Right ventricle myocardium superior (tissue), 1 donor: ENCODE measurements around the gene WDFY4. TPM values are rescaled to one million over a fixed set of nuclear protein-coding genes. Genes with fewer than 3 reads are reported as not detected.

Source experiments
- ATAC-seq: fragments of 200-7000 bp; cut with Tn5 transposase; one replicate; pipeline ENCODE4 v1.9.1; 2020; ENCODE audit warnings: mild to moderate bottlenecking; ENCODE audit not compliant: poor library complexity
- DNase-seq: peaks from one replicate; pipeline ENCODE4 v3.0.0-alpha.2; 2020
- intact Hi-C: fragments of 100-400 bp; cut with DNase I; formaldehyde crosslinking; loops from one replicate; pipeline ENCODE4 v1.11.2; 2022
- total RNA-seq: library from RNA; stranded (reverse); fragmentation: NEBNext Ultra II Directional; extraction: Animal tissue kit (Norgen Biotek cat#: 25700); gene quantifications from one replicate; pipeline ENCODE4 v1.2.1, GENCODE V29; 2021
- donor health status: DM: no; HTN: yes; CAD: no; lungs with severe emphysema.

The WDFY4 gene
- total RNA-seq, 1 donor from 2014 or later: 1.1 TPM

DNA sequence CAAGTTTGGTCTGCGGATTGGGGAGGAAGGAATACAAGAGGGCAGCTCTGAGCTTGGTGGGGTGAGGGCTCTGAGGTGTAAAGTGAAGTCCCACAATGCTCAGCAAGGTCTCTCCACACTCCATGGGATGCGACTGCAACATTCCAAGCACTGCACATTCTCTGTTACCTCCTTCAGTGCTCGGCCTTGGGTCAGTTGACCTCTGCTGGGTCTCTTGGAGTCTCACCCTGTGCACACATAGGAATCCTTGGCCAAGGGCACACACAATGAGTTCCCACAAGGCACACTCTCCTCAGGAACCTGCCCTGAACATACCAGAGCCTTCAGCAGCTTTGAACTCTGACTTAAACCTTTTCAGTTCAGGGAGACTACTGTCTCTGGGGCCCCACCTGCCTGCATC lies 2.4 kb upstream of the WDFY4 start:
- intact Hi-C loops: no loop called here
- DNase-seq (no peak), ATAC-seq (no peak)

DNA sequence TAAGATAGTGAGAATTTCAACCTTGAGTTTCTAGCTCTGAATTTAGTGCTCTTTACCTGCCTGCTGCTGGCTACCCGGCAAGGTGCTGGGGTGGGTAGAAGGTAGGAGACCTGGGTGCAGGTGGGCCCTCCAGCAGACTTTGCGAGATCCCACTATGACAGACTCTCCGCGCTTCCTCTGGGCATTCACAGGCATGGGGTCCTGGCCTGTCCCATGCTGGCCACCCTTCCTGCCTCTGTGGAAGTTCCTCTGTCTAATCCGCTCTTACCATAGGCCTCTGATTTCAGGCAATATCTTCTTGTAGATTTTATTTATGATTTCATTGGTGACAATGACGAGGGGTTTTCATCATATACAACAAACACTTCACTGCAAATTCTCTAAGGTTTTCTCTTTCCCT lies 1.2 kb upstream of the WDFY4 start:
- intact Hi-C loops: no loop called here
- ATAC-seq (no peak), DNase-seq (no peak)

DNA sequence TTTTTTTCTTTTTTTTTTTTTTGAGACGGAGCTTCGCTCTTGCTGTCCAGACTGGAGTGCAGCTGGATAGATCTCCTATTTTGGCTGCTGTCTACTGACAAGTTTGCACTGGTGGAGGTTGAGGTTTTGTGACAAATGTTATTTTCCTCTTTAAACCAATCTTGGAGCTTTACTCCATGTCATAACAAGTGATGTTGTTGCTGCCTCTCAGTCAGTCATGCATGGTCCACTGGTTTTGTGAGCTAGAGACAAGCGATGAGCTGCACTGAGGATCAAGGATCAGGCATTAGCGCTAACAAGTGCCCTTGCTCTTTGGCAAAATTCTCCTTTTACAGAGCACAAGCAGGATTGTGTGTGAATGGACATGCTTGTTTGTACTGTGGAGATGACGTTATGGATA lies 805 bp upstream of the WDFY4 start:
- ATAC-seq (no peak), DNase-seq (no peak)
- intact Hi-C loops: no loop called here

DNA sequence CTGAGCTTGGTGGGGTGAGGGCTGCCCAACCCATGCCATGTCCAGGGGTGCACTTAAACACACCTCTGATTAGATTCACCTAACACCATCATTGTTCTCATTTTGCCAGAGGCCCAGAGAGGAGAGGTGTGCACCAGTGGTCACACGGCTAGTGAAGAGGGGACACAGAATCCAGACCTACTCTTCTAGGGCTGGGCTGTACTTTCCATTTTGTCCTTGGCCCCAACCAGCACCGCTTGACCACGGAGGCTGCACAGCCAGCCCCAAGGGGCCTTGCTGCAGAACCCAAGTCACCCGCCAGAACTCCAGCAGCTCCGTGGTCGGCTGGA lies 246 bp upstream of the WDFY4 start:
- no peak for ATAC-seq
- intact Hi-C loops: no loop called here
- DNase-seq: no peak

DNA sequence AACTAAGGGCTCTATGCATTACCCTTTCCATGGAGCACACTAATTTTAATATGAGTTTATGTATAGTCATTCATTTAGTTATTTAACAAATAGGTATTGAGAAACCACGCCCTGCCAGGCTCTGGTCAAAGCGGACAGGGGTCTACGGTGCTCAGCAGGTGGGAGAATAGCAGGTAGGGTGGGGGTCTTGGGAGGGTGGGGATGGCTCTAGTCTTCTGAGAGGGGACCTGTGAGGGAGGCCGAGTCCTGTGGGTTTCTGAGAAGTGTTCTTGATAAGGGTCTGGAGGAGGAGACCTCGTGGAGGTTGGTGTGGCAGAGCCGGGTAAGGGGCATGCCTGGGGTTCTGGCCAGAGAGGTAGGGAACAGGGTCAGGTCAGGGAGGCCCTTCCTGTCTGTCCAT lies 1.1 kb downstream of the WDFY4 start:
- no peak for ATAC-seq
- intact Hi-C loops: no loop called here
- no peak for DNase-seq

DNA sequence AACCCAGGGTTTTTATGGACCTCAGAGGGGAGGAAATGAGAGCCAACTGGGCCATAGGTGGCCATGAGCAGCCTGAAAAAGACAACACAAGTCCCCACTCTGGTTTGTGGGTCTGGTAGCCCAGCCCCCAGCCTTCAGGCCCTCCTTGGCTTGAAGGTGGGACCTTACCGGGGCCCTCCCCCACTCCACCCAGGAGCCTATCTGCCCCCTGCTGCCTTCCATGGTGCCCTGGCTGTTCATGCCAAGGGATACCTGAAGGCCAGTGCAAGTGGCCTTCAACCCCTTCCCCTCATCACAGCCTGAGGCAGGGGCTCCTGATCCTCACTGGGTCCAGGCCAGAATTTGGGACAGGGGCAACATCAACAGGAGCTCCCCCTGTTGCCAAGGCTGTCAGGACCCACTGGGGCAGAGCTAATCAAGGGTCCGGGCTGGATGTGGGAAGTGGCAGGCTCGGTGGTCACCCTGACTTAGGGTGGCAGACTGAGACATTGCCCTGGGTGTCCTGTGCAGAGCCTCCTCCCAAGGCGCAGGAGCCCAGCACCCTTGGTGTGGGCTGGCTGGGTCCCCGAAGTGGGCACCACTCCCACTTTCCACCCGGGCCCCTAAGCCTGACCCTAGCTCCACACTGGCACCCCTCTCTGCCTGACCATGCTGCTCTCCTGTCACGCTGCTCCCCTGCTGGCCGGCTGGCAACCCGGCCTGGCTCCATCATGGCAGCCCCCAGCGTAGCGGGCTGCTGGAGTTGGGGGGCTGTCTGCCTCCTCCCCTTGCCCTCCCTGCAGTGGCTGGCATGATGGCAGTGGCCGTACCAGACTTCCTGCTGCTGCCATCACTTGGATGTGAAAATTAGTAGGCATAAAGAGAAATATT lies 6.4 kb downstream of the WDFY4 start:
- DNase-seq (no peak), ATAC-seq (no peak)
- intact Hi-C loops: no loop called here

DNA sequence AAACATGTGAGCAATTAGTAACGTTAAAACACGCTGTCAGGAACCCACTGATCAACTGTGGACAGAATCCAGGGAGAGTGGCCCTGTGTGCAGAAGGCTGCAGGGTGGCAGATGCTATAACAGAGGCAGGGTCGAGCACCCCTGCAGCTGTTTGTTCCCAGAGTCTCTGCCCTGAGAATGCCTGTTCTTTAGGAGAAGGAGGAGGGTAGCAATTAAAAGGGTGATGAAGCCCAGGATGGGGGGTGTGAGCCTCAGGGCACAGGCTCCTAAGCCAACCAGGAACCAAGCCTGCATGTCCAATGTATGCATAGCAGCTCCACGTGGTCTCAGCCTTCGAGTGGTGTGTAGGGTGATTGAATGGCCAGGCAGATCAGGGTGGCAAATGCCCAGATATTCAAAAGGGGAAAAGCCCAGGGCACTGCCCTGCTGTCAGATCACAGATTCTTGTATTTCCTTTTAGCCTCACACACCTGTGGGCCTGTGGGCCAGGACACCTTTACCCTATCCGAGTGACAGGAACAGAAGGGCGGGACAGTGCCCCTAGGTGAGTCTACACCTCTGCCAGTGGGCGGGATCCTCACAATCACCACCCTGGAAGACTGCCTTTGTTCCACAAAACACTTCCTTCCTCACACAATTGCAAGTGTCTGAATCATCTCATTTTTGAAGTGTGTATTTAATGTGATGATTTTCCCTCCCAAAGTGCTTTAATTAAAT lies 7.3 kb downstream of the WDFY4 start:
- ATAC-seq (no peak), DNase-seq (no peak)
- intact Hi-C loops: no loop called here

DNA sequence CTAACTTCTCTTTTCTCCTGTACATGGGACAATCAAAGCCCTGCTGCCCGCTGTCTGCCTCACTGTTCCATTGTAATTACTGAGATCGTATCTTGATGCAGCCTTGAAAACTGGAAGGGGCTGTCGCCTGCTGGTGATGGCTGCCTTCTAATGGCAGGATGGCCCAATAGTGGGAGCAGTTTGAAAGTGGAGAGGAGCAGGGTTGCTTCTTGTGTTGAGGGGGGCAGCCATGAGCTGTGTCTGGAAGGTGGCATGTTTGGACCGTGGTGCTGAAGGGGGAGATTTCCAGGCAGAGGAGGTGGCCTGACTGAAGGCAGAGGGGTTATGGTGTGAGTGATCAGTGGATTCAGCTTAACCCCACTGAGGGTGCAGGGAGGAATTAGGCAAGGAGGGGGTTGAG lies 8.1 kb downstream of the WDFY4 start:
- DNase-seq: no peak

DNA sequence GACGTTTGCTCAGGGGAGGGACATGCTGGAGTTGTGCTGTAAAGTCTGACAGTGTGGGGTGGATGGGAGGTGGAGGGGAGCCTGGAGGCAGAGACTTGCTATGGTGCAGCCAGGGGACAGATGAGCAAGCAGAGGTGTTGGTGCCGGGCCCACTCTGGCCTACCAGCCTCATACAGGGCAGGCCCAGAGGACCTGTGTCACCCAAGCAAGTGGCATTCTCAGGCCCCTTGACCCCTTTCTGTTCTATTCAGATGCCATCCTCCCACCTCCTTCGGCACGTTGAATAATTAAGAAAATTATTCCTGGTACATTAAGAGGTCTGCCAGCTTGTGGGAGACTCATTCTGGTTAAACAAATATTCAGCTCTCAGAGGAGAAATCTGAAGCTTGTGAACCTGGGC lies 8.5 kb downstream of the WDFY4 start:
- no peak for DNase-seq
- ATAC-seq: no peak
- intact Hi-C loops: no loop called here

More for the DNA sequence above, 8.1 kb downstream of the WDFY4 start:
- intact Hi-C loops: no loop called here
- ATAC-seq: no peak

DNA sequence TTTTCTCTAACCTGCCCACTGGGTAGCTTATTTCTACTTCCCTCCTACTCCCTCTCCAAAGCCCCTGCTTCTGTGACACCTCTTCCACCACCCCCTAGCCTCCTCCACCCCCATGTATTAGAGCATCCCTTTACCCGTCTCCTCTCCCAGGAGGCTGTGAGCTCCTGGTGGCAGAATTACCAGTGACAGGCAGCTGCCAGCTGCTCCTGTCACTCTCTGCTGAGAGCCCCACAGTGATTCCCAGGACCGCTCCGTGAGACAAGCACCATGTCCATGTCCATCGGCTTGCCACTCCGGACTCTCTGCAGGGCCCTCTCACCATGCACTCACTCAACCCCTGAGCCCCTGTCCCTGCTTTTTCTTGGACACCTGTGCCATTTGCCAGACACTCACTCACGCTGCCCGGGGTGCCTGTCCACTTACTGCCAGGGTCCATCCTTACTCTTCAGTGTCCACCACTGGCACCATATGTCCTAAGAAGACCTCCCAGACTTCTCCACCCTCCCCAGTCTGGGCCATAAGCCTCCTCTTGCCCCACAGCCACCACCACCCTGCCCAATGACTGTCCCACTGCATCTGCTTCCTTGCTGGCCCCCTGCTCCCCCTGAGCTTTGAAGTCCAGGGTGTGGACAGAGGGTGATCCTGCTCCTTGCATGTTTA lies 9.8 kb downstream of the WDFY4 start:
- intact Hi-C loops: no loop called here
- no peak for ATAC-seq
- no peak for DNase-seq

DNA sequence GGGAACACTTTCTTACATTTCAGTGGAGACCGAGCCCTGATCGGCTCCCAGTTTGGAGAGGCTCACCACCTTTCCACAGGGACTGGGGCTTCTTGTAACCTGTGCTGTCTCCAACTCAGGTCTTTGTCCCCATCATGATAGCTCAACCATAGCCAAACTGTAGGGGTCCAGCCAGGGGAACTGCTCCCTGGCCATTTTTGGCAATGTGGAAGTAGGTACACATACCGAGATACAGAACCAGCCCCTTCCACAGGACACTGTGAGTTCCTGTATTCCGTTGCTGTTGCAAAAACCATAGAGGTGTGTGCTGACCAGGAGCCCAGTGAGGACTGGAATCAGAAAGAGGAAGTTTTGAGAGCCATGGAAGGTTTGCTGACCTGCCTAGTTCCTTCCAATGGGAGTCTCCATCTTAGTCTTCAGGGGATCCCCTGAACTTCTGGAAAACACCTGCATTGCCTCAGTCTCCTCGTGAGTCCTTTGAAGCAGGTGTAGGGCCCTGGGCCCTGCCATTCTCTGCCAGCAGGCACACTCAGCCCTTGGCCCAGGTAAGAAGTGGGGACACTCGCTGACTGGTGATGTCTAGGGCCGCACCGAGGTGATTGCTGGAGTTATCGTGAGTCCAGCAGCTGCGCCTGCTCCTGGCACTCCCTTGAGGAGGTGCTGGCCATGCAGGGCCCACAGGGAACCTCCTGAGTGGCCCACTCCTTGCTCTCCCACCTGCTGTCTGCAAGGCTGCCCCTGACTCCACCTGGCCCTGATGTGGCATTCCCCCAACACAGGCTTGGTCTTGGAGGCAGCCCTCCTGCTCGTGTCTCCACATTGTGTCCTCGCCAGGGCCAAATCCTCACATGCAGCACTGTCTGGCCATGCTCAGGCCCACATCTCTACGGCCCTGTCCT lies 11.2 kb downstream of the WDFY4 start:
- no peak for ATAC-seq
- no peak for DNase-seq
- intact Hi-C loops: no loop called here

DNA sequence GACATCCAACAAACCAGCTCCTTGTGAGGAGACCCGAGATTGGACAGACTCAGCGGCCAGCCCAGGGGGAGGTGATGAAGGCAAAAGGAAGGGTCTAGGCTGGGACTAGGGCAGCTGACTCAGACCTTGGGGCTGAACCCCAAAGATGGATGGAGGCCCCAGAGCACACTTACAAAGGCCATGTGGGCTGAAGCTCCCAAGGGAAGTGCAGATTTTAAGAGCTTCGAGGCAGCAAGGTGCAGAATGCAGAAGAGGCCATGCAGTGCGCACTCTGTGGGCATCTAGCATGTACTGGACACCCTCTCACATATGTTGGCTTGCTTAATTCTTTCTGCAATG lies 11.8 kb downstream of the WDFY4 start:
- intact Hi-C loops: no loop called here
- ATAC-seq: no peak
- no peak for DNase-seq

DNA sequence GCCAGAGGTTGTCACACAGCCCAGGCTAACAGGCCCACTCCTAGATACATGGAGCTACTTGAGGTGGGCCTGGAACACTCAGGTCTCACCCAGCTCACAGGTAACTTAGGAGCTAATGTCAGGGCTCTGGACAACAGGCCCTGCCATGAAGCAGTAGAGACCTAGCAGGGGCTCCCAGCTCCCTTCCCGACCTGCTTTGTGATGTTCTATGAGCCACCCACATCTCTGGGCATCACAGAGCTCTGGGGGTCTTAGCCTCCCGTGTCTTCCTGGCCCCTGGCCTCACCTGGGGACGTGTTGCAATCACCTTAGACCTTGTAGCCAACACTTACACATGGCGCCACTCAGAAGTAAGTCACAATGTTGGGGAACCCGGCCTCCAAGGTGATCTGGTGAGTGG lies 12.4 kb downstream of the WDFY4 start:
- ATAC-seq (no peak), DNase-seq (no peak)
- intact Hi-C loops: no loop called here

DNA sequence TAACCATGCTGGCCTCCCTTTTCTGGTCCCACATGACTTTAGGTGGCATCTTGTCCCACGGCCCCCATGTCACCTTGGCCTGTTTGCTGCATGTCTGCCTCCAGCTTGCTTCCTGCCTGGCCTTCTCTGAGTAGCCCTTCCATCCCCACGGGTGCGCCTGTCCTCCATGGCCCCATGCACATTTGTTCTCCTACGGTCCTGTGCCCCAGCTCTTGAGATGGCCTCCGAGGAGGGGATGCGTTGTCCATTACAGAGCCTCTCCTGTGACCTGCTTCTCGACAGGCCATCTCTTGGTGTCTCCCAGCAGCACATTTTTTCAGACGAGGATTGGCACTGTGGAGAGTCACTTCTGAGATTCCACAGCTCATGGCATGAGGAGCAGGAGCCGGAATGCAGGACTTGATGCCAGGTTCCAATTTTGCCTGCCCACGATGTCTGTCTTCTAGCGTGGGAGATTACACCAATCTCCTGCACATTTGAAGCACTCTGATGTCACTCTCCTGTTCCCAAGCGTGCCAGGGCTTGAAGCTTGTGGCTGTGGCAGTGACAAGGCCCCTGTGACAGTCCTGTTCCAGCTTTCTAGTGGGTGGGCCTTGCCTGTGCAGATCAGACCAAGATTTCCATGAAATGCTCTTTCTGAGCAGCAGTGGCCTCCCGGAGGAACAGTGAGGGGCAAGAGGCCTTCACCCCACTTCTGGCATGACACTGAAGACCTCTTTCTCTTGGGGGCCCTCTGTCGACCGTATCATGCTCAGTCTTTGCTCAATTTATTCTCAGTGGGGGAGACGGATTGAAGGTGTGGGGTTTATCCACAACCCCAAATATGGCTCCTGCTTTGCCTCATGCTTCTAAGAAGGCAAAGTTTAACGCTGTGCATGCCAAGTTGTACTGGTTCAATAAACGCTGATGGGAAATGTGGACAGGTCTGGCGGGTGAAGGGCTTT lies 13.4 kb downstream of the WDFY4 start:
- intact Hi-C loops: no loop called here
- ATAC-seq (peak; percentile 67), DNase-seq (no peak)

DNA sequence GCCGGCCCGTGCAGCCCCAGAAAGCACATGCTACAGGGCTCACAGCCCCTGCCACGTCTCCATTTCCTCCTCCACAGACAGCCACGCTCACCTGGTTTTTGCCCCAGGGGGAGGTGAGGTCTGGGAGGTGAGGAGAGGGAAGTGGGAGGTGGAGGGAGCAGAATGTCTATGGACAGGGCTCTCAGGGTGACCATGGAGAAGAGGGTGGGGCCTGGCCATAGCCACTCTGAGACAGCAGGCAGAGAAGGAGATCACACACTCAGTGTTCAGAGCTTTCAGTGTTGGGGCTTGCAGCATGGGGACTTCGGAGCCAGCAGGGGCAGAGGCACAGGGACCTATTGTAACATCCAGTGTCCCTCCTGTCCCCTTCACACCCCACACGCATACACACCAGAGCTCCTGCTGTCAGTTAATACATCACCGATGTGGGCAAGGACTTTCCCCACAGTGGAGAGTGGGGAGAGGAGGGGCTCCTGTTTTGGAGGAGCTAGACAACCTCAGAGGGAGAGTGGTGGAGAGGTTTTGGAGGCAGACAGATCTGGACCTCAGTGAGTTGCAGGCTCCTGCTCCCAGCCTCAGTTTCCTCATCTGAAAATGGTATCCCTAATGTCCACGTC lies 14.4 kb downstream of the WDFY4 start:
- no peak for ATAC-seq
- intact Hi-C loops: no loop called here

DNA sequence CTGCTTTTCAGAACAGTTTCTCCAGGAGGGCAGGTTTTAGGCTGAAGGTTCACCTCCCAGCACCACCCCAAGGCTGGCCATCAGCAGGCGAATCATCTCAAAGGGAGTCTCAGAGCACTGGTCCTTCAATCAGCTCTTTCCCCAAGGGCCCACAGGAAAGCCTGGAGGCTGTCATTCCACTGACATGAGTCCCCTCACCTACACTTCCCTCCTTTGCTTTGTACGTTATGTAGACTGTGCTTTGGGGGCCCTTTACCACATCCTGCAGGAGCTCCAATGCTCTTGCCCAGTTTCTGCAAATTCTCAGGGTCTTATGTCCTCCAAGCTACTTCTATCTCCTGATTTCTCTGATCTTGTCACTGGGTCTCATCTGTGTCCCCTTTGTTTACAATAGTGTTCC lies 15.4 kb downstream of the WDFY4 start:
- intact Hi-C loops: no loop called here
- no peak for ATAC-seq
- no peak for DNase-seq

More for the DNA sequence above, 14.4 kb downstream of the WDFY4 start:
- DNase-seq: no peak

DNA sequence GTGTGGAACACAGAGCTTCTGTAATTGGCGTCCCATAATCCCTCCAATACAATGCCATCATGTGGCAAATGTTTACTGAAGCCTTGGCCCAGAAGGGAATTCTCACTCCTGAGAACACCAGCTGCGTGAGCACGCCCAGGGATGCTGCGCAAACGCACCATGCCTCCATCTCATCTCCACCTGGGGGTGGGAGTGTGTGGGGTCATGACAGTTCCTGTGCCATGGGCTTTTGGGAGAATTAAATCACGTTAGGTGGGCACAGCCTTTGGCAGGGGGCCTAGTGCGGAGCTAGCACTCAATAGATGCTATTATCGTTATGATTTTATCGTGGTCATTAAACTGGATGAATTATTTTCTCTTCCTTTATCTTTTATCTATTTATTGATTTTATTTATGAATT lies 15.8 kb downstream of the WDFY4 start:
- ATAC-seq: no peak

More for the DNA sequence above, 15.8 kb downstream of the WDFY4 start:
- intact Hi-C loops: no loop called here
- DNase-seq: no peak
